WERI-Rb-1 (cell line): Measurements from ENCODE around the gene NCAN.
A peak's percentile ranks its signal among the peaks of the same experiment; 100 is the strongest.

Experiments used
- DNase-seq: peaks from one replicate; pipeline ENCODE4 v3.0.0-alpha.2; 2020
- H3K27ac ChIP-seq: fragments of 250-450 bp; sonication (Bioruptor Pico); 2 replicates; pipeline ENCODE4 v1.5.1; 2020; ENCODE audit warnings: mild to moderate bottlenecking, moderate library complexity
- H3K27me3 ChIP-seq: fragments of 250-450 bp; sonication (Bioruptor Pico); 2 replicates; pipeline ENCODE4 v1.5.1; 2021; ENCODE audit warnings: mild to moderate bottlenecking, low read depth, moderate library complexity; ENCODE audit not compliant: insufficient read depth, severe bottlenecking
- H3K36me3 ChIP-seq: fragments of 250-450 bp; sonication (Bioruptor Pico); 2 replicates; pipeline ENCODE4 v1.5.1; 2020; ENCODE audit warnings: mild to moderate bottlenecking, moderate library complexity
- H3K4me3 ChIP-seq: 2 replicates; pipeline ENCODE4 v1.5.1; 2011; ENCODE audit warnings: low read depth, mild to moderate bottlenecking, control low read depth, low read length
- H3K9me3 ChIP-seq: fragments of 250-450 bp; sonication (Bioruptor Pico); 2 replicates; pipeline ENCODE4 v1.5.1; 2021; ENCODE audit warnings: mild to moderate bottlenecking, moderate library complexity; ENCODE audit not compliant: severe bottlenecking
- TF ChIP-seq, protein P1 (sequence below): IDR thresholded peaks from 2 replicates; pipeline ENCODE4 v1.5.1; 2011; ENCODE audit warnings: low read depth, mild to moderate bottlenecking, control low read depth, inconsistent platforms, low read length

Gene NCAN

GRCh38 chr19:19179548-19180441 lies 32.0 kb upstream of the NCAN start:
- Histone ChIP-seq H3K27ac (no peak overlapping the region), H3K9me3 (no peaks in the 10 kb centered on the region), H3K4me3 (no peak overlapping the region), H3K27me3 (no peaks in the 10 kb centered on the region), H3K36me3 (peaks cover 3% of the 10 kb centered on the region)
- TF ChIP-seq, protein P1, sequence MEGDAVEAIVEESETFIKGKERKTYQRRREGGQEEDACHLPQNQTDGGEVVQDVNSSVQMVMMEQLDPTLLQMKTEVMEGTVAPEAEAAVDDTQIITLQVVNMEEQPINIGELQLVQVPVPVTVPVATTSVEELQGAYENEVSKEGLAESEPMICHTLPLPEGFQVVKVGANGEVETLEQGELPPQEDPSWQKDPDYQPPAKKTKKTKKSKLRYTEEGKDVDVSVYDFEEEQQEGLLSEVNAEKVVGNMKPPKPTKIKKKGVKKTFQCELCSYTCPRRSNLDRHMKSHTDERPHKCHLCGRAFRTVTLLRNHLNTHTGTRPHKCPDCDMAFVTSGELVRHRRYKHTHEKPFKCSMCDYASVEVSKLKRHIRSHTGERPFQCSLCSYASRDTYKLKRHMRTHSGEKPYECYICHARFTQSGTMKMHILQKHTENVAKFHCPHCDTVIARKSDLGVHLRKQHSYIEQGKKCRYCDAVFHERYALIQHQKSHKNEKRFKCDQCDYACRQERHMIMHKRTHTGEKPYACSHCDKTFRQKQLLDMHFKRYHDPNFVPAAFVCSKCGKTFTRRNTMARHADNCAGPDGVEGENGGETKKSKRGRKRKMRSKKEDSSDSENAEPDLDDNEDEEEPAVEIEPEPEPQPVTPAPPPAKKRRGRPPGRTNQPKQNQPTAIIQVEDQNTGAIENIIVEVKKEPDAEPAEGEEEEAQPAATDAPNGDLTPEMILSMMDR = no peak
- no peak for DNase-seq

- H3K36me3 ChIP-seq = peaks cover 14% of the 10 kb centered on the region
- H3K9me3 ChIP-seq = no peaks in the 10 kb centered on the region
- H3K27ac ChIP-seq = no peak overlapping the region
Measured at GRCh38 chr19:19181488-19181998, 30.2 kb upstream of the NCAN start.

DNA sequence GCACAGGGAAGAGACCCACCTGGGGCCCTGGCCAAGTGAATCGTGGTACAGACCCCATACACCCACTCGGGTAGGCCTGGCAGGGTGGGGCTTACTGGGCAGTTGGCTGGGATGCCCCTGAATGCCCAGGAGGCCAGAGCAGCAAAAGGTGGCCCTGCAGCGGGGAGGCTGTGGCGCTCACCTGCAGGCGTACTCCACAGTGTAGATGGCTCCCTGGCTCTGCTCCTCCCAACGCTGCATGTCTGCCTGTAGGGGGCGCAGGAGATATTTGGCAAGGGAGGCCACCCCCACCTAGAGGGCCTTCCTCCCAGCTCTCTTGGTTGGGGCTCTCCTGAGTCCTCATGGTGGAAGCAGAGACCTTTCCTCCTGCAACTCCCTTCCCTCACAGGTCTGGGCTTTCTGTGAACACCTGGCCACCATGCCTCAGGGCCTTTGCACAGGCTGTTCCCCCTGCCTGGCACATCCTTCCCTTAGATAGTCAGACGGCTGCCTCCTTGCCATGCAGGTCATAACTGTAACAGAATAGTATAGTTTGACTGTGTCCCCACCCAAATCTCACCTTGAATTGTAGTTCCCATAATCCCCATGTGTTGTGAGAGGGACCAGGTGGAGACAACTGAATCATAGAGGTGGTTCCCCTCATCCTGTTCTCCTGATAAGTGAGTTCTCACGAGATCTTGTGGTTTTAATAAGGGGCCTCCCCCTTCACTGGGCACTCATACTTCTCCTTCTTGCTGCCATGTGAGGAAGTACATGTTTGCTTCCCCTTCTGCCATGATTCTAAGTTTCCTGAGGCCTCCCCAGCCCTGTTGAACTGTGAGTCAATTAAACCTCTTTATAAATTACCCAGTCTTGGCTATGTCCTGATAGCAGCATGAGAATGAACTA lies 25.7 kb upstream of the NCAN start:
- TF ChIP-seq, protein P1 = peak; percentile 95
- peaks cover 10% of the 10 kb centered on the region for H3K36me3 ChIP-seq
- peak overlapping the region; percentile 2; the same call in 1 of the 2 replicates for H3K27ac ChIP-seq
- no peaks in the 10 kb centered on the region for H3K27me3 ChIP-seq
- DNase-seq = peak; percentile 88
- H3K9me3 ChIP-seq = no peaks in the 10 kb centered on the region
- no peak overlapping the region for H3K4me3 ChIP-seq

More at GRCh38 chr19:19181488-19181998, 30.2 kb upstream of the NCAN start:
- Histone ChIP-seq H3K4me3 (no peak overlapping the region), H3K27me3 (no peaks in the 10 kb centered on the region)
- DNase-seq = no peak
- TF ChIP-seq, protein P1 = no peak

DNA sequence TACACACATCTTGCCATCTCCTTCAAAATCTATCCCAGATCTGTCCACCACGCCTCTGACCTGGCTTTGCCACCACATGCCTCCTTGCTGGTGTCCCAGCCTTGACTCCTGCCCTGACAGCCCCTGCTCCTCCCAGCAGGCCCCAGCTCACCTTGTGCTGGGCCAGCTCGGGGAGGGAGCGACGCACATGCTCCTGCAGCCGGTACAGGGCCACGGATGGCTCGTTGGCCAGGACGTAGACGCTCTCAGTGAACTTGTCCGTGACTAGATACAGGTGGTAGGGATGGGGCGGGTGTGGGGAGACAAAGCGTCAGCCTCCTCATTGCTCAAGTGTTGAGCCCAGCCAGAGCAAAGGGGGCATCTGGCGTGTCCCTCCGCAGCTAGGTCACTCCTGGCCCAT lies 25.0 kb upstream of the NCAN start:
- peak; percentile 31 for DNase-seq

GRCh38 chr19:19191768-19192077 lies 20.0 kb upstream of the NCAN start:
- TF ChIP-seq, protein P1 = no peak
- Histone ChIP-seq H3K27ac (peak overlapping the region; percentile 97), H3K4me3 (peak overlapping the region; percentile 98), H3K36me3 (peaks cover 14% of the 10 kb centered on the region), H3K27me3 (no peaks in the 10 kb centered on the region), H3K9me3 (no peaks in the 10 kb centered on the region)
- DNase-seq = no peak

More for the DNA sequence above, 25.0 kb upstream of the NCAN start:
- Histone ChIP-seq H3K27ac (peak overlapping the region; percentile 2; the same call in 1 of the 2 replicates), H3K27me3 (no peaks in the 10 kb centered on the region), H3K36me3 (peaks cover 10% of the 10 kb centered on the region), H3K4me3 (no peak overlapping the region), H3K9me3 (no peaks in the 10 kb centered on the region)
- TF ChIP-seq, protein P1 = no peak
